HG02973 (cell line): Measurements from ENCODE around the gene CEP83.
A peak's percentile ranks its signal among the peaks of the same experiment; 100 is the strongest.
"Not testable (repeated sequence)": the region's sequence is repeated elsewhere in the genome, so short reads cannot be mapped to it uniquely, and the experiment has no call there.

Experiments used
- ATAC-seq: cut with Tn5 transposase; IDR thresholded peaks from one replicate; pipeline ENCODE4 v1.9.1; 2021; ENCODE audit warnings: moderate library complexity; ENCODE audit not compliant: unreplicated experiment

Gene CEP83

DNA sequence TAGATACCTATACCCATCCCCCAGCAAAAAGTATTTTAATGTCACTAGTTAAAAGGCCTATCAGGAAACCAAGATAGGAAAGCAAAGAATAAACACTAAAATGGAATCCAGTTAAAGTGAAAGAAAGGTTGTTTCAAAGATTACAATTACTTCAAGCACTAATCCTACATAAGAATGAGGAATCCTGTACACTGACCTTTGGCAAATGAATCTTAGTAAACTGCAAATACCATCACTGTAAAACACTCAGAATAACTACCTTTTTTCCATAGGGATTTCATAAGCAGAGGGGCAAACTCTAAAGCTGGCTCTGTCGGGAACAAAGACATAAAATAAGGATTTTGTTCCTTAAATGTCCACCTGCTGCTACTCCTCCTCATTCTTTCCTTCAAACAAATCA, 25.9 kb downstream of the CEP83 start:
- ATAC-seq = no peak

DNA sequence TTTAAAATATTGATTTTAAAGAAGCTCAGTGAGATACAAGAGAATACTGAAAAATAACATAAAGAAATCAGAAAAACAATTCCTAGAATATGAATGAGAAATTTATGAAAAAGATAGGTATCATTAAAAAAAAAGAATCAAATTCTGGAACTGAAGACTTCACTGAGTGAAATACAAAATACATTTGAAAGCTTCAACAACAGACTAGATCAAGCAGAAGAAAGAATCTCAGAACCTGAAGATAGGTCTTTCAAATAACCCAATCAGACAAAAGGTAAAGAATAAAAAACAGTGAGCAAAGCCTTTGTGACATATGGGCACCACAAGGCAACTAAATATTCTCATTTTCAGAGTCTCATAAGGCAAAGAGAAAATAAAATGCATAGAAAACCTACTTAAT, 29.4 kb downstream of the CEP83 start:
- ATAC-seq = no peak

DNA sequence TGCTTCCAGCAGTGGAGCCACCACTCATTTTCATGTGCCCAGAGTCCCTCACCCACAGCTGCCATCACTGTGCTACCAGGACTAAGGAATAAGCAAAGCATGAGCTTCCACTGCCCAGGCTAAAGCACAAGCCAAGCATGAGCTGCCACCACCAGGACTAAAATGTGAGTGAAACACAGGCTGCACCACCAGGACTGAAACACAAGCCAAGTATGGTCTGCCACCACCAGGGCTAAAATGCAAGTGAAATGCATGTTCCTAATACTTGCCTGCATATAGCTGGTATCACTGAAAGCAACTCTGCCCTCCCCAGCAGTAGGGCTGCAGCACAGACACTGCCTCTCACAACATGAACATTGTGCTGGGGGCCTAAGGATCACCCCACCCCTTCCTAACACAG, 30.0 kb downstream of the CEP83 start:
- ATAC-seq = no peak

DNA sequence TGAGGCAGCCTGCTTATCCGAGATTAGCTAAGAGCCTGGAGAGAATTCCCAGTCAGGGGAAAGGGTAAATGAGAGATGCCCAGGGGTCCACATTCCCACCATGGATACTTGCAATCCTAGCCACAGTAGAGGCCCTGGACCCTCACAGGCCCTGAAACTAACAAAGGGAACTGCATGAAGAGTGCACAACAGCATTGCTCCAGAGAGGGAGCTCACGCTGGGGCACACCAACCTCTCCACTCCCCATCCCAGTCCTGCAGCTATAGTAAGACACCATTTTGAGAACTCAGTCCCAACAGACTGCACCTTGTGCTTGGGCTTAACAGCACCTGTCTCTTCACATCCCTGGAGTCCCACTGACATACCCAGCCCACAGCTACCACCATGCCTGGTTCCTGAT, 30.5 kb downstream of the CEP83 start:
- no peak for ATAC-seq

DNA sequence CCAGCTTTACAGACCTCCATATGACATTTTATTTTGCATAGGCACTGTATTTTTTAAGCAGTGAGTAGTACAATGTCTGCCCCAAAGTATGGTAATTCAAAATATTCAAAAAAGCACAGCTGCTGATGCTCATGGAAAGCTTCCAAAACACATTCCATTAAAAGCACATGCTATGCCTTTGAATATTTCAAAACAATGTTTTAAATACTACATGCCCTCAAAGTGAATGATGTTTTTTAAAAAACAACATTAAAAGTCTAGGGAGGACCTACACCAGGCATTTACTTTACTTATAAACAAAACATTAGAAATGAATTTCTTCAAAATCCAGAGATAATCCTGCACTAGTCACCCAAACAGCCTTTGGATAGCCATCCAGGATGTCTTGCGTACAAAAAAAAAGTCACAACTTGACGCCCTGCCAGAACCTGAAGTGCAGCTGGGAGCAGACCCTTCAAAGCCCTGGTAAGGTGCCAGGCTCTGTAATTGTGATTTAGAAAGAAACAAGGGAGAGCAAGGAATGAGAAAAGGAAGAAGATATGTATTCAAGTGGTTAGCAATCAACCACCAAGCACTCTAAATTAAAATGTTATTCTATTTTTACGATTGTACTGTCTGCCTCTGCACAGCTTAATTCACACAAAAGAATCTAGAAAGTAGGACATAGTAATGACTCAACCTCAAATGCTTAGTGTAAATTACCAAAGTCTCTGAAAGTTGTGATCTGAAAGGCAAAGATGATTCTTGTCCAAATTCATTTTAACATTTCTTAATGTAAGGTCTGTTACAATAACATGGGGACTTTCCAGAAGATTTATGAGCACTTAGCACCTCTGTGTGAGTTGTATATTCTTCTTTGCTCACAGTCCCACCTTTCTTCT, 31.9 kb downstream of the CEP83 start:
- no peak for ATAC-seq

DNA sequence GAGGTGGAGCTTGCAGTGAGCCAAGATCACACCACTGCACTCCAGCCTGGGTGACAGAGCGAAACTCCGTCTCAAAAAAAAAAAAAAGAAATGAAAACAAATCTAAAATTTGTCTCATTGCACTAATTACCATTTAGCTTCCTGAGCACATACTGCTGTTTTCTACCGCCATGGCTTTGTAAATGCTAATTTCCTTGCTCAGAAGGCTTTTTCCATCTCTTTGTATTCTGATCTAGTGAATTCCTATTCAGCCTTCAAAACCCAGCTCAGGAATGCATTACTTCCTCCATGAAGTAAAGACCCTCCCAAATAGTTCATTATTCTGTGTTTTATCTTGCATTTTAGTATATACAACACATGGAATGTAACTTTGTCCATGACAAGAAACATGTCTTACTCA, 33.6 kb downstream of the CEP83 start:
- ATAC-seq = no peak

DNA sequence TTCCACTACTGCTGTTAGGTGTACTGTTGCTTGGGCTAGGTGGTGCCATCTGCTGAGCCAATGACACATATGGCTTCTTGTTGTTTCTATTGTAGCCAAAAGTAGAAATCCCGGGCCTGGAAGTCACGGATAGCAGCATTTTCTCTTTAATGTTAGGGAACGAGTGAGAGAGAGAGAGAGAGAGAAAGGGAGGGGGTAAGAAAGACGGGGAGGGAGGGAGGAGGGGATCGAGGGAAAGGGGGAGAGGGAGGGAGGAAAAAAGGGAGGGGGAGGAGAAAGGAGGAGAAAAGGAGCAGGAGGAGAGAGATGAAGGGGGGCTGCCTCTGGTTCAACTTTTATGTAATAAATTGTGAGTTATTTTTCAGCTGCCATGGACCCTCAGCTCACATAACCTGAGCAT, 34.8 kb downstream of the CEP83 start:
- not testable (repeated sequence) for ATAC-seq

DNA sequence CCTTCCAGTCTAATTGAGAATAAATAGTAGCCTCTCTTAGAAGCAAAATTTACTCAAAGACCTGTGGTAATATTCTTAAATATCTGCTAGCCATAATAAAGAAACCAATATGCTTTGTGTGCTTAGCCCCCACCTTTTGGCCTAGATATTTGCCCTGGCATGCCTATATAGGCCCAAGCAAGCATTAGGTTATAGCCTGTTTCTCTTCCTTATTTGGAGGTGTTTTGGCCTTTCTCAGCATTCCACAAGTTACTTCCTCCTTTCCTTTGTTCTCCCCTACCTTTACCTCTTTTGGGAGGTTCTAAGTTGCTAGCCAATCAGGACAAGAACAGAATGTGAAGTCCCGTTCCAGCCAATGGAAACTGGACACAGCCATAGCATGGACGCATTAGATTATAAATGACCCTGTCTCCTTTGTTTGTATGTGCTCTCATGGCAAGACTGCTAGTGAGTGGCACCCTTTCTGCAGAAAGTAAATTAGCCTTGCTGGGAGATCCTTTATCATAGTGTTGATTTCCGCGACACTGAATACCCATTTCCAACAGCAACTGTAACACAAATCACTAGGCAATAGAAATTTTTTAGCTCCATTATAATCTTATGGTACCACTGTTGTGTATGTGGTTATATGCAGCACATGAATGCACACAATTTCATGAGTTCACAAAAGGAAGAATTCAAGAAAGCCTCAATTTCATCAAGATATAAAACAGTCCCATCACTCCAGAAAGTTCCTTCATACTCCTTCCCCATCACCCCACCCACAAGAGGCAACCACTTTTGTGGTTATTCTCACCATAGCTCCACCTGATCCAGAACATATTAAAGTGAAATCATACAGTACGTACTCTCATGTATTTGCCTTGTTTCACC, 37.6 kb downstream of the CEP83 start:
- ATAC-seq = no peak

DNA sequence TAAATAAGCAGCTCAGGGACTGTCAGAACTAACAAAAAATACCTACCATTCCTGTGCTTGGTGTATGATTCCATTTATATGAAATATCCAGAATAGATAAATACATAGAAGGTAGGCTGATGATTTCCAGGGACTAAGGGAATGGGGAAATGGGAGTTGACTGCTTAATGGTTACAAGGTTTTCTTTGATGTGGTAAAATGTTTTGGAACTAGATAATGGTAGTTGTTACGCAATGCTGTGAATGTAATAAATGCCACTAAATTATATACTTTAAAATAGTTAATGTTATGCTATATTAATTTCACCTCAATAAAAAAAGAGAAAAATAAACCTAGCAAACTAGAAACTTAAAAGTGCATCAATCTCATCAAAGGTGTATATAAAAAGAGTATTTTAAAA, 41.1 kb downstream of the CEP83 start:
- ATAC-seq = no peak

DNA sequence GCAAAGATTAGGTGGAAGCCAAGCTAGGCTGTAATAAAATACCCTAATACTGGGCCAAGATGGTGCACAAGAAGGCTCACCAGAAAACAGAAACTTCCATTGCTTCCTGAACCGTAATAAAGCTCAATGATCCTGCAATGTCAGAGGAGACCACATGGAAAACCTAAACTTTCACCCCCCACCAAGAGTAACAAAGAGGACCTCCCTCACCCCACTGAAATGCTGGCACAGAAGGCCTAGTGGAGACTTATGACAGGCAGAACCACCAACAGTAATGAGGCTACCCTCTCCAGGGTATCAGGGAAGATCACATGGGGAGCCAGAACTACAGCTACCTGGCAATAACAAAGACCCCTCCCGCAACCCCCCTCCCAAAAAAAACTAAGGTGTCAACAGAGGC, 43.1 kb downstream of the CEP83 start:
- no peak for ATAC-seq

DNA sequence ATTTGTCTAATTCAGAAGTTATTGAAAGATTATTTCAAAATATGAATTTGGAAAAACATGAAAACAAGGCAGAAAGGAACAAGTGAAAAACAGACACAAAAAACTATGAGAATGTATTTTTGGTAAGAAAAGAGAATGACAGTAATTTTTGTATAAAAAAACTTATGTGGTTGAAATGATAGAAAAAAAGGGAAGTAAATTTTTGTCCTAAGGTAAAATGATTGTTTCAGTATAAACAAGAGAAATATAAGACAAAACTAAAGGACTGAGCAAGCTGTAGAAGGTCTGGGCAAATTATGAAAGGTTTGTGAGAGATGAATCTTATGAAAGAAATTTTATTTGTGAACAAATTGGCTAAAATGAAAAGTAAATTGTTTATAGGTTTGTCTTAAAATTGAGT, 44.6 kb downstream of the CEP83 start:
- no peak for ATAC-seq

DNA sequence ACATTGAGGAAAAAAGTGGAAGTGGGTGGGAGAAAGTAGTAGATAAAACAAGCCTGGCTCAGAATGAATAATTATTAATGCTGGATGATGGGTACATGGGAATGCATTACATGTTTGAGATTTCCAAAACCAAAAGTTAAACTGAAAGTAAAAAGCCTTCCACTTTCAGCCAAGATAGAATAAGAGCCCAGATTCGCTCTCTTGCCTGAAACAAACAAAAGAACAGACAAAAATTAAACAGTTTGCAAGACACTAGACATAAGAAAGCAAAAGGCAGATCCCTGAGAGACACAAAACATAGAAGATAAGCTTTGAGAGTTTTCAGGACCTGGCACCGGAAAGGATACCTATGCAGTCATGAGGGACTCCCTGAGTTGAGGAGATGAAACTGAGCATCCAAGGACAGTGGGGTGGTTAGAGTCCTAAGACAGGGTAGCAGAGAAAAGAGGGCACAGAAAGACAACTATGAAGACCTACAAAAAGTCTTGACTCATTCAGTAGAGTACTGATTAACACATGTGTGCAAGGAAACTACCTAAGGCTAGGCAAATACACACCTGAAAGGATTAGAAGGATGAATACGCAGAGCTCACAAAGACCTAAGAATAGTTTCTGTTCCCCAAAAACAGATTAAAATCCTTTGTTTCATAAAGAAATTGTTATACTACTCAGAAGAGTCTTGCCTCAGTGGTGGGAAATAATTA, 54.1 kb downstream of the CEP83 start:
- peak; percentile 85 for ATAC-seq

DNA sequence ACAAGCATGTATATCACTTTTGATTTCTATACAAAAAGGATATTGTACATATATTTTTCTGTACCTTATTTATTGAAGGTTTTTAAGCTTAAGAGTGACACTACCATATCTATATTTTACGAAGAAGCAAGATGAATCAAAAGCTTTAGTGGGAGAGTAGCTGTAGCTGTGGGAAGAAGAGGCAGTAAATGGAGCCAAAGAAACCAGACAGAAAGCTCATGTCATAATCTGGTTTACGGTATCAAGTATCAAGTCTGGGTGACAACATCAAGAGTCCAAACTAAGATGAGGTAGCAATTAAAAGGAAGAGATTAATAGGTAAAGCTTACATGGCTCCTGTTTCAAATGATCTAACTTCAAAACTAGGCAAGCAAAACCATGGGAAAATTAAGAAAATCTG, 54.8 kb downstream of the CEP83 start:
- no peak for ATAC-seq

DNA sequence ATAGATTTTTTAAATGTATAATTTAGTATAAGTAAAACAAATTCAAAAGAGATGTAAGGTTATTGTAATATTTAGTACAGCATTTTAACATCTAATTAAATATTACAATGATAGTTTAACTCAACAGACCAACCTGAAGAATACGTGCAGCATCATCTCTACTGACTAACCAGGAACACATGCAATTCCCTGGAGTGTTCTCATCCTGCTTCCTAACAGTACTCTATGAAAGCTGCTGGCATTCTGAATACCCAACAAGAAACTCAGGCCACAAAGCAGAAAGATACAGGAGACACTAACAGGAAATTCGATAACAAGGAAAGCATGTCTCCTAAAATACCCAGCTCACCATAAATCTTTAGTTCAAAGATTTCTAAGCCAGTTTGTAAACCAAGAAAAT, 58.3 kb downstream of the CEP83 start:
- no peak for ATAC-seq

DNA sequence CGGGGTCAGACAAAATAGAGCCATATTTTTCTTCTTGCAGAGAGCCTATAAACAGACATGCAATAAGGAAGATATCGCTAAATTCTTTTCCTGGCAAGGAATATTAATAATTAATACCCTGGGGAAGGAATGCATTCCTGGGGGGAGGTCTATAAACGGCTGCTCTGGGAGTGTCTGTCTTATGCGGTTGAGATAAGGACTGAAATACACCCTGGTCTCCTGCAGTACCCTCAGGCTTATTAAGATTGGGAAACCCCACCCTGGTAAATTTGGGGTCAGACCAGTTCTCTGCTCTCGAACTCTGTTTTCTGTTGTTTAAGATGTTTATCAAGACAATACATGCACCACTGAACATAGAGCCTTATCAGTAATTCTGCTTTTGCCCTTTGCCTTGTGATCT, 61.0 kb downstream of the CEP83 start:
- ATAC-seq = not testable (repeated sequence)

DNA sequence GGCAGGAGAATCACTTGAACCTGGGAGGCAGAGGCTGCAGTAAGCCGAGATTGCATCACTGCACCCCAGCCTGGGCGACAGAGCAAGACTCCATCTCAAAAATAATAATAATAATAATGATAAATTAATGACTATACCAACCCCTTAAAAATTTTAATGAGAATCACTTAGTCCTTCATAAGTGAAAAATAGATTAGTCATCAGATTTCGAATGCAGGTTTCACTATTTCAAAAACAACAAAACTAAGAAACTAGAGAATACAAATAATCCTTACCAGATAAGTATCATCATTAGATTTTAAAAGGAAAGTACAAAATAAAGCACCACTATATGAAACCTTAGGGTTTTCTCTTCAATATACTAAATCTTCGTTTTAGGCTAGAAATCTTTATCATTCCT, 62.3 kb downstream of the CEP83 start:
- no peak for ATAC-seq

DNA sequence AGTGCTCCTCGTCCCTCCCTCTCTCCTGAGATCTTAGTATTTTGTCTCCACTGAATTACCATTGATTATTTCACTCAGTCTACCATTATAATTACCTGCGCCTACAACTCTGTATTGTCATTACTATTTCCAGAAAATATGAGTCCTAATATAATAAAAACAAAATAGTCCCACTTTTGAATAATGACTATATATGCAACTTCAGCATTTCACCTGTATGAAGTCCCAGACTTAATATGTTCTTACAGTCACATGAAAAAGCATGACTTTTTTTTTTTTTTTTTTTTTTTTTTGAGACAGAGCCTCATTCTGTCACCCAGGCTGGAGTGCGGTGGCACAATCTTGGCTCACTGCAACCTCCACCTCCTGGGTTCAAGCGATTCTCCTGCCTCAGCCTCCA, 63.7 kb downstream of the CEP83 start:
- not testable (repeated sequence) for ATAC-seq

DNA sequence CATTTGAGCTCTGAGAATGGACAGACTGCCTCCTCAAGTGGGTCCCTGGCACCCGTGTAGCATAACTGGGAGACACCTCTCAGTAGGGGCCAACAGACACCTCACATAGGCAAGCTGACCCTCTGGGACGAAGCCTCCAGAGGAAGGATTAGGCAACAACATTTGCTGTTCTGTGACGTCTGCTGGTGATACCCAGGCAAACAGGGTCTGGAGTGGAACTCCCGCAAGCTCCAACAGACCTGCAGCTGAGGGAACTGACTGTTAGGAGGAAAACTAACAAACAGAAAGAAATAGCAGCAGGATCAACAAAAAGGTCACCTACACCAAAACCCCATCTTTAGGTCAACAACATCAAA, 69.6 kb downstream of the CEP83 start:
- no peak for ATAC-seq

DNA sequence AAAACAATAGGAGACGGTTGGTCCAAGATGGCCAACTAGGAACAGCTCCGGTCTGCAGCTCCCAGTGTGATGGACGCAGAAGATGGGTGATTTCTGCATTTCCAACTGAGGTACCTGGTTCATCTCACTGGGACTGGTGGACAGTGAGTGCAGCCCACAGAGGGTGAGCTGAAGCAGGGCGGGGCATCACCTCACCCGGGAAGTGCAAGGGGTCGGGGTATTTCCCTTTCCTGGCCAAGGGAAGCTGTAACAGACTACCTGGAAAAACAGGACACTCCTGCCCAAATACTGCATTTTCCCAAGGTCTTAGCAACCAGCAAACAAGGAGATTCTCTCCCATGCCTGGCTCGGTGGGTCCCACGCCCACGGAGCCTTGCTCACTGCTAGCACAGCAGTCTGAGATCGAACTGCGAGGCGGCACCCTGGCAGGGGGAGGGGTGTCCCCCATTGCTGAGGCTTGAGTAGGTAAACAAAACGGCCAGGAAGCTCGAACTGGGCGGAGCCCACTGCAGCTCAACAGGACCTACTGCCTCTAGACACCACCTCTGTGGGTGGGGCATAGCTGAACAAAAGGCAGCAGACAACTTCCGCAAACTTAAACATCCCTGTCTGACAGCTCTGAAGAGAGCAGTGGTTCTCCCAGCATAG, 70.1 kb downstream of the CEP83 start:
- not testable (repeated sequence) for ATAC-seq

DNA sequence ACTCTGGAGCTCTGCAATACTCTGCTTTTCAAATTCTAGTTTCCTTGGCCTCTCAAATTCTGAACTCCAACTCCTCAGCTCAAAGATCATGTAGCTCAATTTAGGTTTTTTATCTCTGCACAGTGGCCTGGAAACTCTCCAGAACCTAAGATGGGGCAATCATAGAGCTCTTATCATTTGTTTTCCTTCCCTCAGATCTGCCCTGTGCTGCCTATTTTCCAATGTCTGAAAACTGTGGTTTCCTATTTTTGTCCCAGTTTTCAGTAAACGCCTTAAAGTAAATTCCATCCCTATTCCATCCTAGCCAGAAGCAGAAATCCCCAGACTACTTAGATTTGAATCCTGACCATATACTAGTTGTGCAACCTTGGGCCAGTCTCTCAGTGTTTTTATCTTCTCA, 73.2 kb downstream of the CEP83 start:
- no peak for ATAC-seq

DNA sequence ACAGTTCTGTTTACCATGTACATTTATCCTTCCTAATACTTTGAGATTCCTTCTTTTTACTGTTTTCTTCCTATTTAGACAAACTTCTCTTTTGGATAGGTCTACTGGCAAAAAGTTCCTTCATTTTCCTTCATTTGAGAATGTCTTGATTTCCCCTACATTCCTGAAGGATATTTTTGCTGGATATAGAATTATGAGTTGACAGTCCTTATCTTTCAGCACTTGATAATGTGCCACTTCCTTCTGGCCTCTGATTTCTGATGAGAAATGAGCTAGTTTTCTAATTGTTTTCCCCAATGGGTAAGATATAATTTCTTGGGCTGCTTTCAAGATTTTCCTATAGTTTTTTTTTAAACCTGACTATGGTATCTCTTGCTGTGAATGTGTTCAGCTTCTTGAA, 75.6 kb downstream of the CEP83 start:
- ATAC-seq = no peak
